Measurements from ENCODE around the gene CLTC.

DNA sequence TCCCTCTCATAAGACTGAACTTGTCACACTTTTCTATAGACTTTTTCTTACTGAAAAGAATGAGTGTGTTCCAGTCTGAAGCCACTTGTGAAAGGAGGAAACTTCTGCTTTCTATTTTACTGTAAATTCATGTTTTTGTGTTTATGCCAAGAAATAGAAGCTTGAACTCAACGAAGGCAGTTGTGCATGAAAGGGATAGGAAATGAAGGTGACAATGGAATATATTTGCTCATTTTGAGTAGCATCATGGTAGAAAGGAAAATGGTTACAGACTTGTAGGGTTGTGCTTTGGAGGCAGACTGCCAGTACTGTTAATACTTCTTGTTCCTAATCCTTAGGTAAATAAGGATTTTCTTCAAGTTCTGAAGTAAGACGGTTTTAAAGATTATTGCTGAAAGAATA lies 8.1 kb downstream of the CLTC start:
- TF ChIP-seq, protein P1, sequence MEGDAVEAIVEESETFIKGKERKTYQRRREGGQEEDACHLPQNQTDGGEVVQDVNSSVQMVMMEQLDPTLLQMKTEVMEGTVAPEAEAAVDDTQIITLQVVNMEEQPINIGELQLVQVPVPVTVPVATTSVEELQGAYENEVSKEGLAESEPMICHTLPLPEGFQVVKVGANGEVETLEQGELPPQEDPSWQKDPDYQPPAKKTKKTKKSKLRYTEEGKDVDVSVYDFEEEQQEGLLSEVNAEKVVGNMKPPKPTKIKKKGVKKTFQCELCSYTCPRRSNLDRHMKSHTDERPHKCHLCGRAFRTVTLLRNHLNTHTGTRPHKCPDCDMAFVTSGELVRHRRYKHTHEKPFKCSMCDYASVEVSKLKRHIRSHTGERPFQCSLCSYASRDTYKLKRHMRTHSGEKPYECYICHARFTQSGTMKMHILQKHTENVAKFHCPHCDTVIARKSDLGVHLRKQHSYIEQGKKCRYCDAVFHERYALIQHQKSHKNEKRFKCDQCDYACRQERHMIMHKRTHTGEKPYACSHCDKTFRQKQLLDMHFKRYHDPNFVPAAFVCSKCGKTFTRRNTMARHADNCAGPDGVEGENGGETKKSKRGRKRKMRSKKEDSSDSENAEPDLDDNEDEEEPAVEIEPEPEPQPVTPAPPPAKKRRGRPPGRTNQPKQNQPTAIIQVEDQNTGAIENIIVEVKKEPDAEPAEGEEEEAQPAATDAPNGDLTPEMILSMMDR (IDR thresholded peaks at IDR 0.05) = no peak
- no peak for TF ChIP-seq POLR2A (IDR thresholded peaks at IDR 0.05)
